ENCODE data around the gene SERINC1. TPM values are rescaled to one million over a fixed set of nuclear protein-coding genes. Genes with fewer than 3 reads are reported as not detected.

Gene SERINC1
- total RNA-seq, 1 experiment from 2014 or later, result 57.6 TPM

- Histone ChIP-seq H3K27ac (no peak overlapping the region), H3K27me3 (ENCODE audit: insufficient read depth, low read depth) (no peaks in the 10 kb centered on the region), H3K79me2 (ENCODE audit: low read depth) (no peaks in the 10 kb centered on the region), H3K4me2 (no peak overlapping the region), H3K36me3 (ENCODE audit: low read depth) (peaks cover 57% of the 10 kb centered on the region), H3K4me3 (no peak overlapping the region), H4K20me1 (ENCODE audit: insufficient read depth) (peaks cover 19% of the 10 kb centered on the region), H3K9me2 (ENCODE audit: insufficient read depth) (no peaks in the 10 kb centered on the region), H3K9me3 (ENCODE audit: insufficient read depth, low read depth) (no peaks in the 10 kb centered on the region), H3F3A (ENCODE audit: insufficient read depth, low read depth) (peaks cover 4% of the 10 kb centered on the region), H2AFZ (no peak overlapping the region), H3K4me1 (replicated peaks; ENCODE audit: insufficient read depth) (no peaks in the 10 kb centered on the region)
- intact Hi-C loops (cut with micrococcal nuclease; ENCODE audit: unreplicated experiment), result no loop called here
- no peak for DNase-seq
- CTCF ChIA-PET, result no interaction called here
- POLR2A ChIA-PET (ENCODE audit: unreplicated experiment), result no interaction called here
- no TSS peak for BruUV-seq (replicated peaks)
- TF ChIP-seq CTCF (conservative IDR thresholded peaks at IDR 0.05) (no peak), EZH2 (IDR thresholded peaks at IDR 0.05; ENCODE audit: low read depth) (no peak)
Observed at GRCh38 chr6:122445274-122445673, 26.3 kb downstream of the SERINC1 start.

GRCh38 chr6:122438975-122439374, 32.6 kb downstream of the SERINC1 start:
- CTCF ChIA-PET, result no interaction called here
- Histone ChIP-seq H3K4me3 (no peak overlapping the region), H3K4me1 (replicated peaks; ENCODE audit: insufficient read depth) (no peaks in the 10 kb centered on the region), H2AFZ (no peak overlapping the region), H3F3A (ENCODE audit: insufficient read depth, low read depth) (peaks cover 7% of the 10 kb centered on the region), H3K9me2 (ENCODE audit: insufficient read depth) (no peaks in the 10 kb centered on the region), H3K36me3 (ENCODE audit: low read depth) (peaks cover 62% of the 10 kb centered on the region), H3K4me2 (no peak overlapping the region), H3K27me3 (ENCODE audit: insufficient read depth, low read depth) (no peaks in the 10 kb centered on the region), H4K20me1 (ENCODE audit: insufficient read depth) (0 out of 2 replicates have a peak, but pooled peaks cover 11% of the 10 kb centered on the region), H3K79me2 (ENCODE audit: low read depth) (no peaks in the 10 kb centered on the region), H3K27ac (no peak overlapping the region), H3K9me3 (ENCODE audit: insufficient read depth, low read depth) (peaks cover 9% of the 10 kb centered on the region; the same call in 1 of the 2 replicates)
- BruUV-seq (replicated peaks), result no TSS peak
- intact Hi-C loops (cut with micrococcal nuclease; ENCODE audit: unreplicated experiment), result no loop called here
- DNase-seq, result no peak
- no peak for TF ChIP-seq EZH2 (IDR thresholded peaks at IDR 0.05; ENCODE audit: low read depth)
- no peak for TF ChIP-seq CTCF (conservative IDR thresholded peaks at IDR 0.05)
- POLR2A ChIA-PET (ENCODE audit: unreplicated experiment), result no interaction called here

- BruUV-seq (replicated peaks), result no TSS peak
- H3K36me3 ChIP-seq (ENCODE audit: low read depth), result peaks cover 48% of the 10 kb centered on the region
- no peak overlapping the region for H2AFZ ChIP-seq
- H3K4me3 ChIP-seq, result no peak overlapping the region
- no peaks in the 10 kb centered on the region for H3F3A ChIP-seq (ENCODE audit: insufficient read depth, low read depth)
- H3K79me2 ChIP-seq (ENCODE audit: low read depth), result no peaks in the 10 kb centered on the region
- TF ChIP-seq CTCF (conservative IDR thresholded peaks at IDR 0.05) (no peak), EZH2 (IDR thresholded peaks at IDR 0.05; ENCODE audit: low read depth) (no peak)
- no peak overlapping the region for H3K4me2 ChIP-seq
- 0 out of 2 replicates have a peak, but pooled peaks cover 6% of the 10 kb centered on the region for H4K20me1 ChIP-seq (ENCODE audit: insufficient read depth)
- no peaks in the 10 kb centered on the region for H3K9me2 ChIP-seq (ENCODE audit: insufficient read depth)
- no peaks in the 10 kb centered on the region for H3K4me1 ChIP-seq (replicated peaks; ENCODE audit: insufficient read depth)
- ChIA-PET POLR2A (ENCODE audit: unreplicated experiment) (no interaction called here), CTCF (no interaction called here)
- no peak overlapping the region for H3K27ac ChIP-seq
- H3K9me3 ChIP-seq (ENCODE audit: insufficient read depth, low read depth), result no peaks in the 10 kb centered on the region
- intact Hi-C loops (cut with micrococcal nuclease; ENCODE audit: unreplicated experiment), result no loop called here
- no peak for DNase-seq
- H3K27me3 ChIP-seq (ENCODE audit: insufficient read depth, low read depth), result no peaks in the 10 kb centered on the region
Observed at GRCh38 chr6:122432816-122433215, 38.8 kb downstream of the SERINC1 start.

Measured in PC-9 (cell line).